ENCODE measurements around the gene MXD1.

- TF ChIP-seq, protein P1, sequence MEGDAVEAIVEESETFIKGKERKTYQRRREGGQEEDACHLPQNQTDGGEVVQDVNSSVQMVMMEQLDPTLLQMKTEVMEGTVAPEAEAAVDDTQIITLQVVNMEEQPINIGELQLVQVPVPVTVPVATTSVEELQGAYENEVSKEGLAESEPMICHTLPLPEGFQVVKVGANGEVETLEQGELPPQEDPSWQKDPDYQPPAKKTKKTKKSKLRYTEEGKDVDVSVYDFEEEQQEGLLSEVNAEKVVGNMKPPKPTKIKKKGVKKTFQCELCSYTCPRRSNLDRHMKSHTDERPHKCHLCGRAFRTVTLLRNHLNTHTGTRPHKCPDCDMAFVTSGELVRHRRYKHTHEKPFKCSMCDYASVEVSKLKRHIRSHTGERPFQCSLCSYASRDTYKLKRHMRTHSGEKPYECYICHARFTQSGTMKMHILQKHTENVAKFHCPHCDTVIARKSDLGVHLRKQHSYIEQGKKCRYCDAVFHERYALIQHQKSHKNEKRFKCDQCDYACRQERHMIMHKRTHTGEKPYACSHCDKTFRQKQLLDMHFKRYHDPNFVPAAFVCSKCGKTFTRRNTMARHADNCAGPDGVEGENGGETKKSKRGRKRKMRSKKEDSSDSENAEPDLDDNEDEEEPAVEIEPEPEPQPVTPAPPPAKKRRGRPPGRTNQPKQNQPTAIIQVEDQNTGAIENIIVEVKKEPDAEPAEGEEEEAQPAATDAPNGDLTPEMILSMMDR (IDR thresholded peaks at IDR 0.05), result no peak
- TF ChIP-seq POLR2A (IDR thresholded peaks at IDR 0.05), result no peak
These were observed 37.6 kb downstream of the MXD1 start for GRCh38 chr2:69952336-69953115.

Data from upper lobe of left lung (tissue), 4 donors.